NCI-H2196 treated with DMSO at 0.1 percent for 48 hours (cell line): Measurements from ENCODE around the gene AOPEP.
"Not testable (repeated sequence)": the region's sequence is repeated elsewhere in the genome, so short reads cannot be mapped to it uniquely, and the experiment has no call there.

Source experiments
- DNase-seq: peaks from one replicate; lab custom pipeline; 2025; ENCODE audit not compliant: unreplicated experiment; lab: John Stamatoyannopoulos, UW

The AOPEP gene

DNA sequence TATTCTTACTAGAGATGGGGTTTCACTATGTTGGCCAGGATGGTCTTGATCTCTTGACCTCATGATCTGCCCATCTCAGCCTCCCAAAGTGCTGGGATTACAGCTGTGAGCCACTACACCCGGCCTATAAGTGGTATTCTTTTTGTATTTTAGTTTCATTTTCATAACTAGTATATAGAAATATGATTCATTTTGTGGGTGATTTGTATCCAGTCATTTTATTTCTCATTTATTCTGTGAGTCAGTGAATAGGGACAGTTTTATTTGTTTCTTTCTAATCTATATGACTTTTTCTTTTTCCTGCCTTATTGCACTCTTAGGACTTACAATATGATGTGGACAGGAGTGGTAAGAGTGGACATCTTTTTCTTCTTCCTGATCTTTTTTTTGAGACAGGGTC is 112.9 kb downstream of the AOPEP start:
- no peak for DNase-seq

DNA sequence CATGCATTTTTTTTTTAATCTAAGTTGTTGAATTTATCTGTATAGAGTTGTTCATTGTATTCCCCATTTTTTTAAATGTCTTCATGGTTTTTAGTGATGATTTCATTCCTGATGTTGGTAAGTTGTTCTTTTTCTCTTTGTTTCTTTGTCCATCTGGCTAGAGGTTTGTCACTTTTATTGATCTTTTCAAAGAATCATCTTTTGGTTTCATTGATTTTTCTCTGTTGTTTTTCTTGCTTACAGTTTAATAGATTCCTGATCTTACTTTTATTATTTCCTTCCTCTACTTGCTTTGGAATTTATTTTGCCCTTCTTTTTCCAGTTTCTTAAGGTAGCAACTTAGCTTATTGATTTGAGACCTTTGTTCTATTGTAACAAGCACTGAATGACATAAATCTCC is 114.2 kb downstream of the AOPEP start:
- no peak for DNase-seq

DNA sequence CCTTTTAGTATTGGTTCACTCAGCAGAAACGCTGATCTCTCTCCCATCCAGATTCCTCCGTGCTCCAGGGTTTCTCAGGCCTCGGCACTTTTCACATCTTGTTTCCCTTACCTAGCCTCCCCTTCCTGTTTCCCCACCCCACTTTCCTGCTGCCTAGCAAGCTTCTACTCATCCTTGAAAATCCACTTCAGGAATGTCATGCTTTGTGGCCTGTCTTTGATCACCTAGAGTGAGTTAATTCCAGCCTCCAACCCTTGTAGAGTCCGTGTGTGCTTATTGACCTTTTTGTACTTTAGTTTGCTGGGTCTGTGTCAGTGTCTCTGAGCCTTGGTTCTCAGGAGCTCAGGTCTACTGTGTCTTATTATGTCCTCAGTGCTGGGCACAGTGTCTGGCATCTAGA is 116.6 kb downstream of the AOPEP start:
- DNase-seq = no peak

DNA sequence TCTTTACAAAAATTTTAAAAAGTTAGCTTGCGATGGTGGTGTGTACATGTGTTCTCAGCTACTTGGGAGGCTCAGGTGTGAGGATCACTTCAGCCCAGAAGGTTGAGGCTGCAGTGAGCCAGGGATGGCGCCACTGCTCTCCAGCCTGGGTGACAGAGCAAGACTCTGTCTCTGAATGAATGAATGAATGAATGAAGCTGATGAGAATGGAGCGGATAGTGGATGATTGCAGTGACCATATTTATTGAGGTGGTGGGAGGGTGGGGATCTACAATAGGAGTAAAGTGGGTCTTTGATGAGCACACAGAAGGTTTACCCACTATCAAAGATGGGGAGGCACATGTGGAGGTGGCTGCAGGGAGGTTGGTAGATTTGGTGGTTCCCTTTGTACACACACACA is 120.2 kb downstream of the AOPEP start:
- no peak for DNase-seq

DNA sequence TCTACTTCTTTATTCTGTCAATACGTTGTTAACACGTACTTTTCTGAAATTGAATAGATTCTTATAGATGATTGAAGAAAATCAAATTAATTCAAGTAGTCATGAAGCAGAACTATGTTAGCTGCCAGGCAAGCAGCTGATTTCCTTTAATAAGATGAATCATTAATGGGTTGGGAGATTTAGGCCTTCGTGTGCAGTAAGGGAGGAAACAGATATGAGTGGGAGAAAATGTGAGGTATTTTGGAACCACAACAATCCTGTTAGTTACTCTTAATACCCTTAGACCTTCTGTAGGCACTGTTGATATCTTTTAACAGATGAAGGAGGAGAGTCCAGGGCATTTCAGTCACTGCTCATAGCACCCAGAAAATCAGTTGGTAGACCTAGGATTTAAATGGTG is 121.0 kb downstream of the AOPEP start:
- DNase-seq = no peak

DNA sequence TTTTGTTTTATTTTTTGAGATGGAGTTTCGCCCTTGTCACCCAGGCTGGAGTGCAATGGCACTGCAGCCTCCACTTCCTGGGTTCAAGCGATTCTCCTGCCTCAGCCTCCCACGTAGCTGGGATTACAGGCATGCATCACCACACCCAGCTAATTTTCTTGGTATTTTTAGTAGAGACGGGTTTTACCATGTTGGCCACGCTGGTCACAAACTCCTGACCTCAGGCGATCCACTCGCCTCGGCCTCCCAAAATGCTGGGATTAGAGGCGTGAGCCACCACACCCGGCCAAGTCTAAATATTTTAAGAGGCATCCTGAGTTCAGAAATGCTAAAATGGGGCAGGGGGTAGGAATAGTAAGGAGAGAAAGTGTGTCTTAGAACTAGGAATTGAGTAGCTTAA is 122.3 kb downstream of the AOPEP start:
- DNase-seq = not testable (repeated sequence)

DNA sequence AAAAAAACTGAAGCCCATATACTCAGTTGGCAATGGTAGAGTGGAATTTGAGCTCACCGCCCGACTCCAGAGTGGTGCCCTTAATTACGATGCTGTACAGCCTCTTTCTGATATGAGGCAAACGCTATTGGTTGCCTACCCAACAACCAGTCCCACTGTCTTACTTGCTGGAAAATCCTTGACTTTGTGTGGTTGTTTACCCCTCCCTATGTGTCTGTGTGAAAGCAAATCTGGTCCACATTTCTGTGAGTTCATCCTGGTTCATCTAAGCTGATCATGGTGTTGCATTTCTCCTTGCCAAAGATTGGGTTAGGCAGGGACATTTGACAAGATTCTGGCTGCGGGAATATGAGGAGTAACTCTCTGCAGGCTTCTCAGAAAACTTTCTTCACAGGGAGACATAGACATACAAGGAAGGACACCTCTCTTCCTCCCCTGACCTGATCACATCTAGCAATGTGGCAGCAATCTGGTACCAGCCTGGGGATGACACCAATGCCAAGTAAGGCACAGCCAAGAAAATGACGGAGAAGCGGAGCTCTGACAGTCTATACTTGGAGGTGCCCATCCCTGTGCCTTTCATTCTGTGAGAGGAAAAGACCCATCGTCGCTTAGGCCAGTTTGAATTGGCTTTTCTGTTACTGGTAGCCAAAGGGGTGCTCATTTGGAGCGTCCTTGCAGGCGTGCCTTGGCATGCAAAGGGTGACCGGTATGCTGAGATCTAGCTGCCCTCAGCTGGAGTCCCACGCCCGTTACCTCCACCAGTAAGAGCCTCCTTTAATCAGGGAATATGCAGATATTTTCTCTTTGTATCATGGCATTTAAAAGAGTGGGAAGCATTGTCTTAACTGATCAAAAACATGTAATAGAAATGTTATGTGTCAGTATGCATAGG is 124.3 kb downstream of the AOPEP start:
- DNase-seq = no peak

DNA sequence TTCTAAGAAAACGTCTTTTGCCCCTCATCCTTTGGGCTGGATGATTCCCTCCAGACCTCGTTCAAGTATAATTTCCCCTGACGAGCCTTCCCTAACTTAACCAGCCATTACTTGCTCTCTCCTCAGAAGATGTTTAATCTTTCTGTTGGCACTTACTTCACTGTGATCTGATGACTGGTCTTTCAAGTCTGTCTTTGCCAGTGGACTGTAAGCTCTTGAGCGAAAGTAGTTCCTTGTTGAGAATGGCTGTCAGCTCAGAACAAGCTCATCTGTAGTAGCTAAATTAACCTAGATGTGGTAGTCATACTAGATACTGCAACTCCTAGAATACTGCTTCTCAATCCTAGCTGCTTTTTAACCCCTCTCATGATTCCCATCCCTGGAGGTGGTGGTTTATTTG is 125.0 kb downstream of the AOPEP start:
- no peak for DNase-seq

DNA sequence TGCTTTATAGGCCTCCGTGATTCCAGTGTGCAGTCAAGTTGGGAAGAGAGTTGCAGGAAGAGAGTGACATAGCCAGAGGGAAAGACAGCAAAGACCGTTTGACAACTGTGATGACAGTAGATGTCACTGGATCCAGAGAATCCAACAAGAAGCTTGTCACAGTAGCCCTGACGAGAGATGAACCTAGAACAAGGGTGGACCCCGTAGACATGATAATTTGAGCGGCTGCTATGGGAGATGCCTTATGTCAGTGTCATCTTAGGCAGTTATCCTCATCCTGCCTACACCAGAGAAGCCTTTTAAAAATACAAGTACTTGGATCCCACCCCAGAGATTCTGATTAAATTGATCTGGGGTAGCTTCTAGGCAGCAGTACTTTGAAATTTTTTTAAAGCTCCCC is 125.4 kb downstream of the AOPEP start:
- no peak for DNase-seq

DNA sequence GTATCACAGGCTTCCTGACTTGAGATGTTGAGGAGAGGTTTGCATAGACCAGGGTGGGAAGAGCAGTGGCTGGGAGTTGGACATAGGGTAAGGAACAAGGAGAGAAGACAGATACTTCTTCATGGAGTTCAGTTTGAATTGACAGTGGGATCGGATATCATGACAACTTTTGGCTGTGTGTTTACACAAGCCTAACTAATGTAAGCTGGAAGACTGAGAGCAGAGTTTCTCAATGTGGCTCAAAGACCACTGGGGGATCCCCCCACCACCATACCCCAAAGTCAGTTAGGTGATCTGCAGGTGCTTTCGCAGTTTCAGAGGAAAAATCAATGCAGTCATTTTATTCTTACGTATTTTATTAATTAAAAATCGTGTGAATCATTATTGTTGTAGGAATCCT is 125.9 kb downstream of the AOPEP start:
- no peak for DNase-seq

DNA sequence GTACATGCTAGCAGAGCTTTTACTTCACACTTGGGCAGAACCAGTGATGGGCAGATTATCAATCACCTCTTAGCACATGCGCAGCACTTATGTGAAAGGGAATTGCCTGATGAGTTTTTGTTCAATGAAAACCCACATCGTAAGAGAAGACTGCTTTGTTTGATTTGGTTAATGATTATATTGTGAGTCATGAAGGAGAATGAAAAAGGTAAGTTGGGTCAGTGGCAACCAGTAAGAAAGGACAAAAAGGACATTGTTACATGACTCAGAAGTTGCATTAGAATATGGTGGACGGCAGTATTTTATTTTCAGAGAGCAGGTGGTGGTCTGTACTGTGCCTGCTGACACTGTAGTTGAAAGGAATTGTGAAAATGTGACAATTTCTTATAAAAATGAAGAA is 127.4 kb downstream of the AOPEP start:
- DNase-seq = no peak

DNA sequence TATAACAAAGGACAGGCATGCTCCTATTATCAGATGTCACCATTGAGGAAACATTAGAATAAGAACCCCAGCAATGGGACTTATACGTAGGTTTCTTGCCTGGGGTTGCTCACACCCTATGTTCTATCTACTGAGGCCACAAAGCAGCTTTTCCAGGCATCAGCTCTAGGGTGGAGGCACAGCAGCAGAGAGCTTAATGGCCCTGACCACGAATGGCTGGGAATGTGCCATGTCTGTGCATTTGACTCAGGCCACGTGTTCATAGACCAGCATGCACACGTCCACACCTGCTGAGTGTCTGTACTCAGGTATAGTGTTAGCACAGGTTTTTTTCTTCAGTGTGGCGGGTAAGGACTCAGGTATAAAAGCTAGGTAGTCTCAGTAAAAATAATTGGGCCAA is 129.4 kb downstream of the AOPEP start:
- DNase-seq = no peak

DNA sequence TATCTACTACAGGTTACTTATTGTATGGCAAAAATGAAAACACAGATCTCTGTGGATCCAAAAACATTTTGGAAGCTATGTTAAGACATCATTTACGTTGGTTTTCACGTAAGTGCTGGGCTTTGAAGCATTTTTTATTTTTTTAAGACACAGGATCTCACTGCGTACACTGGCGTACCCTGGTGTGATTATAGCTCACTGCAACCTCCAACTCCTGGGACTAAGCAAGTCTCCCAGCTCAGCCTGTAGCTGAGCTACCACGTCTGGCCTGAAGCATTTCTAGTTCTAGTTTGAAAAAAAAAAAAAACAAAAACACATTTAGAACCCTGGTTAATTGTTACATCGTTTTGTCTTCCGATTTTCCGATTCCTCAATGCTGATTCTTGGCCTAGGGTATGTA is 131.3 kb downstream of the AOPEP start:
- no peak for DNase-seq

DNA sequence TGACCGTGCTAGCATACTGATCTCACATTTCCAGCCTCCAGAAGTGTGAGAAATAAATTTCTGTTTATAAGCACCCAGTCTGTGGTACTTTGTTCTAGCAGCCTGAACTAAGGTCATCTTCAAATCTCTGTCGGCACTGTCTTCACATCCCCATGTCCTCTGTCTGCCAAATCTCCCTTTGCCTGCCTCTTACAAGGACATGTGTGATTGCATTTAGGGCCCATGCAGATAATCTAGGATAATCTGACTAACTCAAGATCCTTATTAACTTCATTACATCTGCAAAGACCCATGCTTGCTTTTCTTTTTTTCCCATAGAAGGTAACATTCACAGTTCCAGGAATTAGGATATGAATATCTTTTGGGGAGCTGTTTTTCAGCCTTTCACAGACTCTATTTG is 132.7 kb downstream of the AOPEP start:
- no peak for DNase-seq

DNA sequence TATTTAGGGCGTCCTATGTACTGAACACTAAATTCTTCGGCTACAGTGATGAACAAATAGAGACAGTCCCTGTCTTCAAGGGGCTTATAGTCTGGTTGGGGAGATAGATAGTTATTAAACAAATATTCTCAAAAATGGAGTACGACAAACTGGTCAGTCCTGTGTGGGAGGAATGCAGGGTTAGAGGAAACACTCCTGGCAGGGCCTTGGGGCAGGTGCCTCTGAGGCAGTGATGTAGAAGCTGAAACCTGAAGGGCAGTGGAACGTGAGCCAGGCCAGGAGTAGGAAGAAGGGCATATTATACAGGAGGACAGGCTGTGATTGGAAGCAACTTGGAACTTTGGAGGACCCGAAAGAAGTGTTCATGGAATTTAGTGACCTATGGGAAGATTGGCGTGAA is 133.4 kb downstream of the AOPEP start:
- DNase-seq = no peak

DNA sequence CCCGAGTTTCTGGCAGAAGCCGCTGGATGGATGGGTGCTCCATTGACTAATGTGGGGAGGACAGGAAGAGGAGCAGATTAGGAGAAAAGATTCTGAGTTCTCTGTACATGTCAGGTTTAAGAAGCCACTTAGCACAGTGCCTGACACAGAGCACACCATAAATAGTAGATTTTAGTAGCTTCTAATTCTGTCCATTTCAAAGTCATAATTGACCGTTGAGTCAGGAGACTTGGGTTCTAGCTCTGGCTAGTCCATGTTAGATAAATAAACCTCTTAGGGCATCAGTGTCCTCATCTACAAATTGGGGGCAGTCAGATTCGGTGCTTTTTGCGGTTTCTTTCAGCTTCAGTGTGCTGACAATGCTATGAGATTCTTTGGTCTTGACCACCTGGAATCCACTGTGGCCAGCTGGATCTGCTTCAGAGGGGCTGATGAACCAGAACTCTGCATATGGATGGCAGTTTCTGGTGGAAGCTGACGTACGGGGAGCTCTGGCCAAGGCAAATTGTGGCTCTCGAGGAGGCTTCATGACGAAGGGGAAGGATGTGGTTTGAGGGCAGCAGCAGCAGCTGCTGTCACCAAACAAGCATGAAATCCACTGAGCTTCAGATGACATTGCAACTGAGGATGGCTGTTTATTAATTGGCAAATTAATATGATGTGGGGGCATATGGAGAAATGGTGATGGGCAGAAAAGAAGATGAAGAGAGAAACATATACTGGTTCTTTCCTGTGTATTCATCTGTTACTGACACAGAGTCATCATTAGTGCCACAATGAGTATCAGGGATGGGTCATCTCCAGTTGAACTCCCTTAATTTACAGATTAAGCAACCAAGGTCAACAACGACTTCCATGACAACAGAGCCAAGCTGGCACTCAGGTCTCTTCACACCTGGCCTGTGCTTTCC is 134.4 kb downstream of the AOPEP start:
- peak; percentile 89 for DNase-seq

DNA sequence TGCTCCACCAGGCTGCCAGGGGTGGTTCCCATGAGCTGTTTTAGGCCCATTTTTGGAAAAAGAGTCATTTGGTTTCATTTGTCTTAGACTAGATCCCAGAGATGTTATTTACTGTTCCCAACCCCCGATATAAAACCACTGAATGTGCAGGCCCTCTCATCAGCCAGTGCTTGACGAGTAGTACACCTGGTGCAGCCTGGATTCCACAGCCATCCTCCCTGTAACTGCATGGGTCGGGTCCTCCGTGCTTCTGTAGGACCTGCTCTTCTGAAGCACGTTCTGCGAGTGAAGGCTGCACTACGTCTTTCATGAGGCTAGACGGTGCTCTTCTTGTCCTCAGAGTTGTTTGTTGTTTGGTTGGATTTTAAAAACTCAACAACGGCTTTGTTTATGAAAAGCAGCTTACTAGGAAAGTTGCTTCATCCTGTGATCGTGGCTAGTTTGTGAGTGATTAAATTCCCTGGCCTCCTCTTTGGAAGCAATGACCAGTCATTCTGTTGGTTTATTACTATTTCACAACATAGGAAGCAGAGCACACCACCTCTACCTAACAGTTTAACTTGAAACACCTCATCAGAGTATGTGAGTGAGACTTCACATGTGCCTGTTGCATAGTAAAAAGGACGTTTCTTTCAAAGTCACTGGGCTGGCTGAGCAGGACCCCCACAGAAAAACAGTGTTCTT is 135.2 kb downstream of the AOPEP start:
- DNase-seq = no peak

DNA sequence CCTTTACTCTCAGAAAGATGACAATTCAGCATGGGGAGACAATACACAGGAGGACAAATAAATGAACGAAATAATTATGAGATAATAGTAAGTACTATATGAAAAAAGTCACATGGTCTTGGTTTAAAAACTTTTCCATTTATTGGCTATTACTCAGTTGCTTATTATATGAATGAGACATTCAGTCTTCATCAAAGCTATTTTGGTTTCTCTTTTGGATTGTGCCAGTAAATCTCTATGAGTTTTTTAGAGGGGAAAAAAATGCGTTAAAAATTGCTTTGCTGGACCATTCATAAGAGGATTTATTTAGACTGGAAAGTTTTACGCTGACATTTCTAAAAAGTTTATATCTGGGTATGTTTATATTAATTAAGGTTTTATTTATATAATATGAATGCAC is 137.7 kb downstream of the AOPEP start:
- DNase-seq = no peak

DNA sequence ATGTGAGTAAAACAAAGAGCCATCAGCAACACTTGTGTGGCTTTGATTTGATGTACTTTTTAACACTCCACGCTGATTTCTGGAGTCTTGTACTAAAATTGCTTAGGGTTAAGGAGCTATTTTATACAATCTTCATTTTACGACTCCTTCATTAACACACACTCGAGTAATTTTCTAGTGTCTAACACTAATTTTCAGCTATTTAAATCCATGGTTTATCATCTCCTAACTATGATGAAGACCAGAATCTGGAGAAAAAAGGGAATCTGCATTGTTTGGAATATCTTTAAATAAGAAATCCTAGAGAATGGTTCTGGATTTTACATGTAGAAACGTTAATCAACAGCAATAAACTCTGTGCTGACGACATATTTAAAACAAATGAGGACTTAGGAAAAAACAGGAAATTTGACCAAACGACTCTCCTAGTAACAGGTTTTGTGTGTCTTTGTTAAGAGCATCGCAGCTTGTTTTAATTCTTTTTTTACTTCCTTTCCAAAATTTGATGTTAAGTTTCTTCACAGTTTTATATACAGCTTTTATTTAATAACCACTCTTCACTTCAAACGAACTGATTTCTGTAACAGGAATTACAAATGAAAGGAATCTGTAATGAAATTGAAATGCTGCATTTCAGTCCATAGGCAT is 138.5 kb downstream of the AOPEP start:
- no peak for DNase-seq

DNA sequence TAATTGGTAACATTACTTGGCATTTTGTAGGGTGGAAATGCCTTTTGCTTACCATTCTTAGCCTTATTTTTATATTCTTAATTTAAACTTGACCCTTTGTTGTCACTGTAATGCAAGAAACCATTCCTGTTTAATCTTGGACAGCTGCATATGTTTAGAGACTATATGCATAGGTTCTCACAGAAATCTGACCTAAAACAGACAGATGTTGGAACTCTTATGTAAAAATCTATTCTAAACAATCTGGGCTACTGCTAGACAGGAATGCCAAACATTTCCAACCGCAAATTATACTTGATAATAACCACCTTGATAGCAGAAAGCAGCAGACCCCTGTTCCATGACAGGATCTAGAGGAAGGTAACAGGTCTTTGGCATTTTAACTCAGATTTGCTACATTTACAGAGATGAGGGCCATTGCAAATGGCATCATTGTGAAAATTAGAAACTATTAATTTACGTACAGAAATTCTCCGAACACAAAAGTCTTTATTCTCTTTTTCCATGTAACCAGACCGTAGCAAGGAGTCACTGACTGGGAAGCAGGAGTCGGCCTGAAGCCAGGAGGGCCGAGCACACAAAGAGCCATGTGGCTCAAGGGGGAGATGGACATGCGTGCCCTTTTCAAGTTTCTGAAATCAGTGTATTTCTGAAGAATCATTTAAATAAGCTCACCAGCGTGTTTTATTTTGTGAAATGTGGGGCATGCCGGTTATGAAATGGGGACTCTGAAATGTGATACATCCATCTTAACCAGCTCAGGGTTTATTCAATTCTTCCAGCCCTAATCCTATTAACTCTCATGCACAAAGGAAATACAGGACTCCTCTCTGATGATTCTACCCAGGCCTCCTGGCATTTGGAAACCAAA is 139.3 kb downstream of the AOPEP start:
- DNase-seq = no peak
